GM13976 (cell line): ENCODE measurements around the gene SP5.
"Not testable (repeated sequence)": the region's sequence is repeated elsewhere in the genome, so short reads cannot be mapped to it uniquely, and the experiment has no call there.

Experiments
- DNase-seq: peaks from one replicate; pipeline ENCODE4 v3.0.0; 2012; ENCODE audit warnings: low spot score
- CTCF ChIP-seq: IDR thresholded peaks from 2 replicates; pipeline ENCODE4 v1.5.1; 2012; ENCODE audit warnings: borderline replicate concordance, mild to moderate bottlenecking; ENCODE audit not compliant: insufficient read depth; ENCODE audit errors: extremely low read depth, missing control alignments, control extremely low read depth
- in situ Hi-C: fragments of 300-500 bp; cut with MboI; formaldehyde crosslinking; loops from one replicate; pipeline ENCODE4 v1.12.0; 2022; ENCODE audit warnings: low sequenced_read_pairs, mixed read lengths, inconsistent platforms; ENCODE audit not compliant: unreplicated experiment

SP5 gene

GRCh38 chr2:170715062-170715931 lies at the start of gene SP5:
Gene SP5, plus strand, starts transcription at chr2:170715337. Its CDS starts 176 bp downstream, at chr2:170715513.
- DNase-seq, result peak; percentile 56
- in situ Hi-C loops, result loop anchor here (10.0 to 25.0 kb wide), 2 partner anchors 100 to 1372 kb away; partner anchors contain the start of genes DLX1 and GAD1
- TF ChIP-seq CTCF, result no peak

GRCh38 chr2:170665743-170666142 lies 49.4 kb upstream of the SP5 start:
- no peak for TF ChIP-seq CTCF
- DNase-seq, result no peak
- in situ Hi-C loops, result no loop called here

- in situ Hi-C loops, result no loop called here
Observed at GRCh38 chr2:170669909-170670308, 45.2 kb upstream of the SP5 start.

GRCh38 chr2:170670651-170671050 lies 44.5 kb upstream of the SP5 start:
- no peak for TF ChIP-seq CTCF
- in situ Hi-C loops, result no loop called here
- no peak for DNase-seq

More at GRCh38 chr2:170669909-170670308, 45.2 kb upstream of the SP5 start:
- TF ChIP-seq CTCF, result no peak
- DNase-seq, result no peak

GRCh38 chr2:170671079-170671478 lies 44.1 kb upstream of the SP5 start:
- in situ Hi-C loops, result no loop called here
- no peak for TF ChIP-seq CTCF
- DNase-seq, result no peak

GRCh38 chr2:170674282-170674681 lies 40.9 kb upstream of the SP5 start:
- DNase-seq, in situ Hi-C loops: not testable (repeated sequence)

- no peak for TF ChIP-seq CTCF
- in situ Hi-C loops, result no loop called here
- DNase-seq, result no peak
Observed at GRCh38 chr2:170675701-170676100, 39.4 kb upstream of the SP5 start.
